GM18870 (cell line): ENCODE data around the gene BTBD18.

ENCODE experiments used
- ATAC-seq: cut with Tn5 transposase; IDR thresholded peaks from one replicate; pipeline ENCODE4 v1.9.1; 2021; ENCODE audit warnings: moderate library complexity; ENCODE audit not compliant: unreplicated experiment

The BTBD18 gene

DNA sequence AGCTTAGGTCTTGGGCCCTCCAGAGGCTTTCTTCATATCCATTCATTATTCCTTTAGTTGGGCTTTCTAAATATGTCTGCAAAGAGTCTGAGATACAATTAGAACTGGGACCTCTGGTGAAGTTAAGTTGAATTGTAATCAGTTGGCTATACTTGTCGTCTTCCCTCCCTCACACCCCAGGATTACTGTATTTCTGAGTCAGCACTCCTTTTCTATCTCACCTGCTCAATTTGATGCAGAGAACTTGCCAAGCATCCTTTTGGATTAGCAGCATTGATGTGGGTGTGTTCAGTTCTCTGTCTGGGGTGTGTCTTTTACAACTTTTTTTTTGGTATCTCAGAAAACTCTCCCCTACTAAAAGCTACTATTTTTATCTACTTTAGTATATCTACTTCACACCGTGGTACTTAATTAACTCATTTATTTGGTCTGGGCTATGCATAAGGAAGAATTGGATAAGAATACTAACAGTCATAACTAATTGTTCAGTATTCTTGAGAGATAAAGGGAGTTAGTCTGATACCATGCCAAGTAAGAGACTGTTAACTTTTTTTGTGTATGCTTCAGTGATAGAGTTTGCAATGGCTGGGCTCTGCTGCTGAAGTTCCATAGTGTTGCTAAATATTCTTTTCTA lies 25.1 kb upstream of the BTBD18 start:
- ATAC-seq: no peak

- no peak for ATAC-seq
These were observed 24.5 kb upstream of the BTBD18 start for GRCh38 chr11:57776031-57776521.

- no peak for ATAC-seq
These were observed 23.9 kb upstream of the BTBD18 start for GRCh38 chr11:57775491-57775890.

DNA sequence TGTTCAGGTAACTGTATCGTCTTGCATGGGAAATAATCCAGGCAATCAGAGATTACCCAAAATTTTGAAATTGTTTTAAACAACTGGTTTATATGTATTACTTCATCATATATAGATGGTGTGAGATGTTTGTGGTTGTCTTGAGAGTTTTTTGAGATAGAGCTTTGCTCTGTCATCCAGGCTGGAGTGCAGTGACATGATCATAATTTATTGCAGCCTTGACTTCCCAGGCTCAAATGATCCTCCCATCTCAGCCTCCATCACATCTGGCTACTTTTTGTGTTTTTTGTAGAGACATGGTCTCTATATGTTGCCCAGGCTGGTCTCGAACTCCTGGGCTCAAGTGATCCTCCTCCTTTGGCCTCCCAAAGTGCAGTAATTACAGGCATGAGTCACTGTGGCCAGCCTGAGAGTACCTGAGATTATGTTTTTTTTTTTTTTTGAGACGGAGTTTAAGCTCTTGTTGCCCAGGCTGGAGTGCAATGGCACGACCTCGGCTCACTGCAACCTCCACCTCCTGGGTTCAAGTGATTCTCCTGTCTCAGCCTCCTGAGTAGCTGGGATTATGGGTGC lies 21.5 kb upstream of the BTBD18 start:
- ATAC-seq: no peak

GRCh38 chr11:57772562-57772961 lies 20.9 kb upstream of the BTBD18 start:
- no peak for ATAC-seq

DNA sequence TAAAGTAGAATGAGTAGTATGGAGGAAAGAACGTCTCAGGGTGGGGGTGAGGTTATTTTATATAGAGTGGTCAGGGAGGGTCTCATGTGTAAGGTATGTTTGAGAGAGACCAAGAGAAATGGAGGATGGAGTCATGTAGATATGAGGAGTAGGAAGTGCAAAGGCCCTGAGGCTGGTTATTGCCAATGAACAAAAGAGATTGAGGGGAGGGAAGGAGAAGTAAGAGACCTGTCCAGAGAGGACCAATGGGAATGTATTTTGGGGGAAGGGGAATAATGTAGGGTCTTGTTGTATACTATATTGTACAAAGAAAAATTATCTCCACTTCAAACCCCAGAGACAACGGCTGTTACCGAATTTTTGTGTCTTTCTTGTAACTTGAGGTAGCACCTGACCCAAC lies 19.7 kb upstream of the BTBD18 start:
- ATAC-seq: no peak

- ATAC-seq: no peak
These were observed 19.2 kb upstream of the BTBD18 start for GRCh38 chr11:57770793-57771192.

GRCh38 chr11:57764972-57765371 lies 13.4 kb upstream of the BTBD18 start:
- ATAC-seq: no peak

- no peak for ATAC-seq
These were observed 12.9 kb upstream of the BTBD18 start for GRCh38 chr11:57764566-57764965.

GRCh38 chr11:57764021-57764420 lies 12.4 kb upstream of the BTBD18 start:
- no peak for ATAC-seq

GRCh38 chr11:57763568-57763967 lies 11.9 kb upstream of the BTBD18 start:
- ATAC-seq: no peak

DNA sequence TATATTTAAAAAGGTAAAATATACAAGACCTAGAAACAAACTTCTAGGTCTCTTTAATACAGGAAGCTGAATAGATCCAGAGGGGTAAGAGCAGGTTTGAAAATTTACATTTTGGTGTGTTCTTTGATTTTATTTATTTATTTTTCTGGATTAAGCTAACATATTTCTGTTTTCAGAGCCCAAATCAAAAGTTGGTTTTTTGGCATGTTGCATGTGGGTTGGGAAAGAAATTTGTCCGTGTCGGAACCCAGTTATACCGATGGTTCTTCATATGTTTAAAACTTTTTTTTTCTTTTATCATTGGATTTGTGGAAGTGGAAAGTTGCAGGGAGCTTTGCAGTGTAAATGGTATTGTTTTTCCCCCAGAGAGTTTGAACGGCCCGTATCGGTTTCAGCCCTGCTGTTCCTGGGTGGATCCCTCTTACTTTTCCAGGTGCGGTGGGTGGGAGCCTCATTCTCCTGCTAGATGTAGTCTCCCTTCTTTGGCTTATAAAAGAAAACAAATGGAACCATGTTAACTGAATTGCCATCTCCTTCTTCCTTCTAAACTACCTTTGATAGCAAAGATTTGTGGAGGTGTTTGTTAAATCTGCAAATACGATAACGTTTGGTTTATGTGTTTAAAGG lies 10.7 kb upstream of the BTBD18 start:
- ATAC-seq: no peak

DNA sequence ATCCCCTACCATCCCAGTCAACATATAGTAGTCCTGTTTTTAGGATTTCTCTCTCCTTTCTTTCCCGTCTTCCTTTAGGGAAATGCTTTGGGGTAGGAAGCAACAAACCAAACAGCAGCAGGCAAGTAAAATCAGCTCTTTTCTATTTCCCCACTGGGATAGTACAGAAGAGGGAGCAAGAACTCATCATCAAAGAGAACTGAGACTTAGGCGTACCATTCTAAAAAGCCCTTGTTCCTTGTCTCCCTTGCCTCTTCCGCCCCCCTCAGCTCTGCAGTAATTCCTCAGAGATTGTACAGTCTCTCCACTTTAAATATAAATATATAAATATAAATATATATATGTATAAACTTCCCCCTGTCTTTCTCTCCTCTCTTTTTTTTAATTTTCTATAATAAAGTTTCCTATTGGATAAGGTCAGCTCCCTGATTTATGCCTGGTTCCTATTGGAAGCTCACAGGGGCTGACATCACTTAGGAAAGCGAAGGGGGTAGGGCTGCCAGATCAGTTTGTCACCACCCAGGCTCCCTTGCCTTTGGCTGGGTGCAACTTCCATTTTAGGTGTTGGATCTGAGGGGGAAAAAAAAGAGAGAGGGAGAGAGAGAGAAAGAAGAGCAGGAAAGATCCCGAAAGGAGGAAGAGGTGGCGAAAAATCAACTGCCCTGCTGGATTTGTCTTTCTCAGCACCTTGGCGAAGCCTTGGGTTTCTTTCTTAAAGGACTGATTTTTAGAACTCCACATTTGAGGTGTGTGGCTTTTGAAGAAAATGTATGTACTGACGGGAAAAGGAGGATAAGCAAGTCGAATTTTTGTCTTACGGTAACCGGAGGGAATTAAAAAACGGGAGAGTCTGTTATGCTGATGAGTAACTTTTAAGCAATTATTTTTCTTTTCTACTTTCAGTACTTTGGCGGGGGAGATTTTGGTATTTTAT lies 9.9 kb upstream of the BTBD18 start, which contains the start of gene CTNND1:
Gene CTNND1 (plus strand): TSS at position 502 of the 934 bp plus-strand sequence. CDS start 29,677 bp downstream, outside the sequence.
- peak; percentile 83 for ATAC-seq

GRCh38 chr11:57758174-57758573 lies 6.6 kb upstream of the BTBD18 start:
- ATAC-seq: no peak

GRCh38 chr11:57752954-57753353 lies 1.3 kb upstream of the BTBD18 start:
- ATAC-seq: no peak

- ATAC-seq: no peak
These were observed 443 bp downstream of the BTBD18 start for GRCh38 chr11:57751176-57751575.

GRCh38 chr11:57746920-57747319 lies 4.7 kb downstream of the BTBD18 start:
- ATAC-seq: no peak

GRCh38 chr11:57745206-57745605 lies 6.4 kb downstream of the BTBD18 start:
- no peak for ATAC-seq

- ATAC-seq: no peak
These were observed 7.3 kb downstream of the BTBD18 start for GRCh38 chr11:57744357-57744756.

DNA sequence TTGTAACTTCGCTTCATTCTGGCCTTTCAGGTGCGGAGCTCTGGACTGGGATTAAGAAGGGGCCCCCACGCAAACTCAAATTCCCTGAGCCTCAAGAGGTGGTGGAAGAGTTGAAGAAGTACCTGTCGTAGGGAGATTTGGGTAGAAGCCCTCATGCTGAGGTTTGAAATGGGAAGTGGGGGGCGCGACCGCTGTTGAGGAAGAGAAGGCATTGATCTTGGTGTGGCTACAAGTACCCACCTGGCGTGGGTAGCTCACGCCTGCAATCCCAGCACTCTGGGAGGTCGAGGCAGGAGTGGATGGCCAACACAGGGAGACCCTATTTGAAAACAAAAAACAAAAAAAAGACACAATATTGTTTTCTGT lies 9.5 kb downstream of the BTBD18 start:
- no peak for ATAC-seq
